ENCODE data around the gene EXD3.

The EXD3 gene

DNA sequence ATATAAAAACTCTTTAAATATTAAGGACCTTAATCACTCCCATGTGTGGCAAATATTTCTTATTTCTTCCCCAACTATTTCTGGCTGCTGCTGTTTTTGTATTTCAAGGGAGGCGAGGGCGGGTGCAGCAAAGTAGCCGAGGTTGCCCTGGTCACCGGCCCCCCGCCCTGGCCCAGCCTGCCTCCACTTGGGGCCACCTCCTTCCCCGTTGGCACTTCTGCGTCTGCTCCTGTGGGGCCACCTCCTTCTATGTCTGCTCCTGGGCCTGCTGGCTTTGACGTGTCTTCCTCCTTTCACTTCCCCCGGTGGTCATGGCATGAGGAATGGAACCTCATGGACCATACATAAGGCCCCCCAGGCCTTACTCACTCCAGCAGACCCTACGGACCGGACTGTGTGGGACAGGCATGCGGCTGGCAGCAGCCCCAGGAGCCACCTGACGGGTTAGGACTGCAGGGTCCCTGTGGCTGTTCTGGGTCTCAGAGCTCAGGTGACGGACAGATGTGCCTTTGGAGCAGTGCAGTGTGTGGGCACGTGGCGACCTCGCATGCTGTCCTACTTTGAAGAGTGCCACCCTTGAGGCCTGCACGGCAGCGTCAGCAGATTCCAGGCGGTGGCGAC lies 24.0 kb upstream of the EXD3 start:
- DNase-seq, result no peak

DNA sequence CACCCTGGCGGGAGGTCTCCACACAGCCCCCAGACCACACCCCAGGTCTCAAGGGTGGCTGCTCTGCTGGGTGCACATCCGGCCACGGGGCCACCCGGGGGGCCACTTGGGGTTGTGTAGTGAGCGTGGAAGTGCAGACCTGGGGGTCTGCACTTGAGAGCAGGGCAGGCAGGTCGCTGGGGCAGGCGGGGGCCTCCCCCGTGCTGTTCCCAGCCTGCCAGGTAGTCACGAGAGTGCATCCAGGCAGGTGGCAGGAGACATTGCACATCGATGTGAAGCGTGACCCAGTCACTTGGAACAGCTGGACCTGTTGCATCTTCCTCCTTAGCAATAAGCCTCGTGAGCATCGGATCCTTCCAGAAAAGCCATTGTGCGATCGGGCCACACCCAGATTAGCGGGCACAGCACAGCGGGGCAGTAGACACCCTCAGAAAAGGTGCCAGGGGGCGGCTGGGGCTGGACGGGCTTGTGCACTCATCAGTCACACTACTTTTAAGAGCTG lies 23.0 kb upstream of the EXD3 start:
- DNase-seq, result no peak

DNA sequence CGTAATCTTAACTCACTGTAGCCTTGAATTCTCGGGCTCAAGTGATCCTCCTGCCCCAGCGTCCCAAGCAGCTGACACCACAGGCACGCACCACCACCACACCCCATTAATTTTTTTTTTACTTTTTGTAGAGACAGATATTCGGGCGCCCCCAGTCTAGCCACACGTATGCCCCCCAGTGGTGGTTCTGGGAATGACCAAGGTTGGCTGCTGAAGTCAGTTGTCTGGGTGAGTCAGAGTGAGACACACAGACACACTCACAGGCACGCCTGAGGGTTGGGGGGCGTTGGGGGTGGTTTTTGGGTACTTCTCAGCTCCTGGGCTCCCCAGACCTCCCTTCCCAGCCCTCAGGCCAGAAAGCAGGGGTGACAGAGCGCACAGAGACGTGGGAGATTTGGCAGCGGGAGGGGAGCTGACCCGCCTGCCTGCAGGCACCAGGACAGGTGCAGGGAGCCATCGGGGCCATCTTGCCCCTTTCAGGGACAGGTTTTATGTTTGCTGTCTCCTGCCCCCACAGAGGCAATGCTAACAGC lies 22.4 kb upstream of the EXD3 start:
- DNase-seq, result peak; percentile 86

DNA sequence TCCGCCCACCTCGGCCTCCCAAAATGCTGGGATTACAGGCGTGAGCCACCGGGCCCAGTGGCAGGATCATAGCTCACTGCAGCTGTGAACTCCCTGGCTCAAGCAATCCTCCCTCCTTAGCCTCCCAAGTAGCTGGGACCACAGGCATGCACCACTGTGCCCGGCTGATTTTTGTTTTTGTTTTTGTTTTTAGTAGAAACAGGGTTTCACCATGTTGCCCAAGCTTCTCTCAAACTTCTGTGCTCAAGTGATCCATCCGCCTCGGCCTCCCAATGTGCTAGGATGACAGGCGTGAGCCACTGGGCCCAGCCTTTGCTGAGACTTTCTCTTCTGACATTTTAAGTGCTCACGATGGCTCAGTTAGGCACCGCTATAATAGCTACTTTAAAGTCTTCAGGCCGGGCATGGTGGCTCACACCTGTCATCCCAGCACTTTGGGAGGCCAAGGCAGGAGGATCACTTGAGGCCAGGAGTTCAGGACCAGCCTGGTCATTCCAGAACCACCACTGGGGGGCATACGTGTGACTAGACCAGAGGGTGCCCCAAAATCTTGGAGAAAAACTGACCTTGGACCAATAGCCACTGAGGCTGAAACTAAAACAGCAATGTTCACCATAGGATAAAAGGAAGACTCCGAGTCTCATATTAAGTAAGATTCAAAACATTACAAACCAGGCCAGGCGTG lies 21.3 kb upstream of the EXD3 start:
- no peak for DNase-seq

DNA sequence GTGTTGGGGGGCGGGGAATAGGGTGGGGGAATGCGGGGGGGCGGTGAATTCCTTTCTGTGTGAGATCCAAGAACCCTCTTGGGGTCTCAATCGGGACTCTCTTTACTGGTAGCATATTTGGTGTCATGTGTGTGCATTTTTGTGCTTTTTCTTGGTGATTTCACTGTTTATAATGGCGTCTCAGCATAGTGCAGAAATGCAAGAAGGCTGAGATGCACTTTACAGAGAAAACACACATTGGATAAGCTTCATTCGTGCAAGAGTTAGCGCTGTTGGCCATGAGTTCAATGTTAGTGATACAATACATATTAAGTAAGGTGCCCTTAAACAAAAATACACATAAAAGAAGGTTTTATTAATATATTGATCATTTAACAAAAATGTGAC lies 19.0 kb upstream of the EXD3 start:
- no peak for DNase-seq

DNA sequence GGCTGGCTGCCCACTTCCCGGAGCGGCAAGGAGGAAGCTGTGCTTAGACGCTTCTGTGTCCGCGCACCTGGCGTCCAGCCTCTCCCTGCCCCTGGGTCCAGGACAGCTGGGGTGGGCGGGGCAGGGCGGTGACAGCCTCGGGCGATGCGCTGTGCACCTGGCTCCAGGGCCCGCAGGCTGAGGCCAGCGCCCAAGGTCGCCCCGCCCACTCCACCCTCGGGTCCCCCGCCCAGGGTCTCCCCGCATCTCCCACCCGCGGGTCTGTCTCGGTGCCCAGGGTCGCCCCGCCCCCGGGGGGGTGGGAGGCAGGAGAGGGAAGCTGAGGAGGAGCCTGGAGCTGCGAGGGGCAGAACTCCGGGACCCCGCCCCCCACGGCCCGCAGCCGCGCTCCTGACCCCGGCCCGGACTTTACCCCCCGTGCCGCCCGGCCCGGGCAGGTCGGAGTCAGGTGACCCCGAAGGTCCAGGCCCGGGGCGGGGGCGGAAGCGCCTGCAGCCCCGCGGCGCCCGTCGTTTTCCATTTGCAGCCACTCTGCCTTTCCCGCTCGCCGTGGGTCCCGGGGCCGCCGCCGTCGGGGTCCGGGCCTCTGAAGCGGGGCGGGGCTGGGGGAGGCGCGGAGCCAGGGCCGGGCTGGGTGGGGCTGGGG lies 18.4 kb upstream of the EXD3 start, which contains the start of gene ENTPD8:
Gene ENTPD8 (minus strand): TSS at position 69 of the 646 bp plus-strand sequence. CDS start 3,072 bp downstream, outside the sequence.
- DNase-seq, result no peak

DNA sequence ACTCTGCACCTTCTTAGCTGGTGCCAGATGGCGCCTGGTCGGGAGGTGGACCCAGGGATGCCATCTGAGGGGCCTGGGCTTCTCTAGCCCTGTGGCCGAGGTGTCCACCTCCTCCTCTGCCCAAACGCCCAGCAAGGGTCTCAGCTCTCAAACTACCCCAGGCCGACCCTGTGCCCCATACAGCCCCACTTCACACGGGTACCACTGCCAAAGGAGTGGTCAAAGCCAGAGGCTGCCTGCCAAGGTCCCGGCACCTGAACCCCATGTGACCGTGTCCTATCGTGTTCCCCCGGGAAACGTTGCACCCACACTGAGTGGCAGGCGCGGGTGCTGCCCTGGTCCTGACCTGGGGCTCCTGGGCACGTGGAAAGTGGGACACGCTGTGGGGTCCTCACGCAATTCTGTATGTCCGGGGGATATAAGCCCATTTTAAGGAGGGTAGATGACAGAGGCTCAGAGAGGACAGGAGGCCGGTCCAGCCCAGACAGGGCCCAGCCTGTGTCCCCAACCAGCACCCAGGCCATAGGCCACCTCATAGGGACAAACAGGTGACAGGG lies 16.3 kb upstream of the EXD3 start:
- no peak for DNase-seq

DNA sequence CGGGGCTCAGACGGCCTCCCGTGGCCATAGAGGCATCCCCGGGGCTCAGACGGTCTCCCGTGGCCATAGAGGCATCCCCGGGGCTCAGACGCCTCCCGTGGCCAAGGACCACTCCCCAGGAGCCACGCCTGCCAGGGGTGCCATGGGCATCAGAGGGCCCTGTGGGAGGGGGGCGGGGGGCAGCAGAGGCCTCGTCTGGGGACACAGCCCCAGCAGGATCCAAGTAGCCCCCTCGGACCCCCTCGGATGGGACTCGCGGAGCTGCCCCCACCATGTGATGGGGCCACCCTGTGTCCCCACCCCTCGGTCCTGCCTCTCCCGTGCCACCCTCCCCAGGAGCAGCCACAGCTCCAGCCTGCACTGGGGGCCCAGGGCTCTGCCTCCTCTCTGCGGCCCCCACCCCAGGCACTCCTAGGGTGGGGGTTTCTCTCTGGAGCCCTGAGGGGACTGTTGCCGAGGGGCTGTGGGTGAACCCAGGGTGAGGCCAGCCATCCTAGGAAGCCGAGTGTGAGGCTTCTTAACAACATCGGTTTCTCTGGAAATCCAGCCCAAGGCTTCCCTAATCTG lies 15.7 kb upstream of the EXD3 start:
- no peak for DNase-seq

DNA sequence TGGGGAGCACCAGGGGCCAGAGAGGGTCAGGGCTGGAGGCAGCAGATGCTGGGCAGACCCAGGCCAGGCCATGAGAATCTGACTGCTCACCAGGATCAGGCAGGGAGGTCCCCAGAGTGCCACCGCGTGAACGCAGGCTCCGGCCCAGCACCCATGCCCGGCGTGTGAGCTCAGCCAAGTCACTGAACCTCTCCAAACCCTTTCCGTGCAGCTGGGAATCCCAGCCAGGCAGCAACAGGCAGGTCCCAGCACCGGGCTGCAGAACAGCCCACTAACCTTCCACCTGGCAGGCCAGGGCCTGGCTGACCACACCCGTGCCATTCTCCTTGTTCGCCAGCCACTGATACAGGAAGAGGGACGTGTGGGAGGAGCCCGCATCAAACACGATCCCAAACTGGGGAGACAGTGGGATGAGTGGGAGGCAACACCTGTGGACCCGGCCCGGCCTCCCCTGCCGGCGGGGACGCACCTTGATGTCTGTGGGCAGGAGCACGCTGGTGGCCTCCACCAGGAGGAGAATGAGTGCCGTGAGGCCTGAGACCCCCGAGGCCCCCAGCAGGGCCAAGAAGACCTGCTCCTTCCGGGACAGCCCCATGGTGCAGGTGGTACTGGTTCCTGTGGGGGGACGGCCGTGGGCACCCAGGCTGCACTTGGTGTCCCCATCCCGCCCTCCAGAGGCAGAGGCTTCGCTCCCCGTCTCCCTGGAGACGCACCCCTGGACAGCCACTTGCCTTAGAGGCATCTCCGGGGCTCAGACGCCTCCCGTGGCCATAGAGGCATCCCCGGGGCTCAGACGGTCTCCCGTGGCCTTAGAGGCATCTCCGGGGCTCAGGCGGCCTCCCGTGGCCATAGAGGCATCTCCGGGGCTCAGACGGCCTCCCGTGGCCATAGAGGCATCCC lies 15.0 kb upstream of the EXD3 start:
- DNase-seq, result no peak

DNA sequence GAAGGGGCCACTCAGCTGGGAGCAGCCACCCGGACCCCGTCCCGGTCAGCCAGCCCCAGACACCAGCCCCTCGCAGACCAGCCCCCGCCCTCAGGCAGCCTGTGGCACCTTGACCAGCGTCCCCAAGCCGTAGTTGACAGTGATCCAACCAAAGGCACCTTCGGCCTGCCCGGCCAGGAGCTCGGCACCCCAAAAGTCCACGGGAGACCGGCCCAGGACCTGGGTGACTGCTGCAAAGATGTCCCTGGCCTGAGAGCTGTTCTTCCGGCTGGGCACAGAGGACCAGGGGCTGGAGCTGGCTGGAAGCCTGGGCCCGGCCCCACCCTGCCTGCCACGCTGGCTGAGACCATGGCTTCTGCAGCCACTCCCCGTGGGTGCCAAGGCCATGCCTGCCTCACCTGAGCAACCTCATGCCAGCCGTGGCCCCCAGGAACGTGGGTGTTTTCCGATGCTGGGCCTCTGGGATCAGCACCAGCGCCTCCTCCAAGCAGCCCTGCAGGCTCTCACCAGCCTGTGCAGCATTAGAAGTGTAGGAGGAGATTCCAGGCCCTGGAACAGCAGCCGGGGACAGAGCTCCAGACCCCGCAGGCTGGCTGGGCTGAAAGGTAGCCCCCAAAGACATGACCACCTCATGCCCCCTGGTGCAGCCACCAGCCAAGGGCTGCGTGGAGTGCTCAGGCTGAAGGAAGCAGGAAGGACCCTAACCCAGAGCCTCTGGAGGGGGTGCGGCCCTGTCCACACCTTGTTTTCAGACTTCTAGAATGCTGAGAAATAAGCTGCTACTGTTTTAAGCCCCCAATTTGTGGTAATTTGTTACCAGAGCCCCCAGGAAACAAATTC lies 14.0 kb upstream of the EXD3 start:
- no peak for DNase-seq

DNA sequence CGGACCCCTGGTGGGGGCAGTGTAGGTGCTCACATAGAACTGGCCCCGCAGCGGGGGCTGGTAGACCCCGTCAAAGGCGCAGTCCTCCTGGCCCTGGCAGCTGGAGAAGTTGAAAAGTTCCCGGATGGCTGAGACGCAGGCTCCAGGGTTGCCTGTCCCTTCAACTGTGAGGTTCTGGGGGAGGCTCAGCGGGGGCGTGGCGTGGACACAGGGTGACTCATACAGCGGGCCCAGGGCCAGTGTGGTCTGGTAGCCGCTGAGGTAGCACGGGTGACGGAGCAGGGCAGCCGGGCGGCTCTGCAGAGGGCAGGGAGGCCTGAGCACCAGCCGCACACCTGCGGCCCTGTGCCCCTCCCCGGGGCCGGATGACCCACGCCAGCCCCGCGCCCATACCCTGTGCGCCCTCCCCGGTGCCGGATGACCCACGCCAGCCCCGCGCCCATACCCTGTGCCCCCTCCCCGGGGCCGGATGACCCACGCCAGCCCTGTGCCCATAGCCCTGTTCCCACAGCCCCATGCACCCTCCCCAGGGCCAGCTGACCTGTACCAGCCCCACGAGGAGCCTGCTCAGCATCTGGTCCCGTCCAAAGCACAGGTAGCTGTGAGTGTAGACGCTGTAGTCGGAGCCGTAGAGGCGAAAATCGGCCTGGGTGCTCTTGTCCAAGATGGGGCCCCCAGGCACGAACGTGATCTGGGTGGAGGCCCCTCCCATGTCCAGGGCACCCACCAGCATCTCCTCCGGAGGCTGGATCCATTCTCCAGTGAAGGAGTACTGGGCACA lies 13.2 kb upstream of the EXD3 start:
- DNase-seq, result peak; percentile 91

DNA sequence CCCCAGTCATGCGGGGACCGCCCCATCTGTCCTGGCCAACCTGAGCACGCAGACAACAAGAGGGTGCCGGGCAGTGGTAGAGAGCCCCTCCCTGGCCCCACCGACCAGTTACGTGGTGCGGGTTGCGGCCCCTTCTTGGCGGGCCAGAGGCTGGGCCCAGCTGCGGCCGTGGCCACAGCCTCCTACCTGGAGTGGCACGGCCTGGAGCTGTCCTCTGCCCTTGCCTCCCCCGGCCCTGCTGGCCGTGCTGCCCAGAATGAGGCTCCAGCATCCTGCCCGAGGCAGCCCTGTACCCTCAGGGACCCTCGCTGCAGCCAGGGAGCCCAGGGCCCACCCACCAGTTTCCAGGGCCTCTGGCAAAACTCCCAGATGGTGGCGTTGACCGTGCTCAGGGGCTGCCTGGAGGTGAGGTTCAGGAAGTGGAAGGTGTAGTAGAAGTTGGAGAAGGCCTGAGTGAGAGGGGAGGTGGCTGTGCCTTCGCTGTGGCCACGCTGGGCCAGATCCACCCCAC lies 12.5 kb upstream of the EXD3 start:
- no peak for DNase-seq

DNA sequence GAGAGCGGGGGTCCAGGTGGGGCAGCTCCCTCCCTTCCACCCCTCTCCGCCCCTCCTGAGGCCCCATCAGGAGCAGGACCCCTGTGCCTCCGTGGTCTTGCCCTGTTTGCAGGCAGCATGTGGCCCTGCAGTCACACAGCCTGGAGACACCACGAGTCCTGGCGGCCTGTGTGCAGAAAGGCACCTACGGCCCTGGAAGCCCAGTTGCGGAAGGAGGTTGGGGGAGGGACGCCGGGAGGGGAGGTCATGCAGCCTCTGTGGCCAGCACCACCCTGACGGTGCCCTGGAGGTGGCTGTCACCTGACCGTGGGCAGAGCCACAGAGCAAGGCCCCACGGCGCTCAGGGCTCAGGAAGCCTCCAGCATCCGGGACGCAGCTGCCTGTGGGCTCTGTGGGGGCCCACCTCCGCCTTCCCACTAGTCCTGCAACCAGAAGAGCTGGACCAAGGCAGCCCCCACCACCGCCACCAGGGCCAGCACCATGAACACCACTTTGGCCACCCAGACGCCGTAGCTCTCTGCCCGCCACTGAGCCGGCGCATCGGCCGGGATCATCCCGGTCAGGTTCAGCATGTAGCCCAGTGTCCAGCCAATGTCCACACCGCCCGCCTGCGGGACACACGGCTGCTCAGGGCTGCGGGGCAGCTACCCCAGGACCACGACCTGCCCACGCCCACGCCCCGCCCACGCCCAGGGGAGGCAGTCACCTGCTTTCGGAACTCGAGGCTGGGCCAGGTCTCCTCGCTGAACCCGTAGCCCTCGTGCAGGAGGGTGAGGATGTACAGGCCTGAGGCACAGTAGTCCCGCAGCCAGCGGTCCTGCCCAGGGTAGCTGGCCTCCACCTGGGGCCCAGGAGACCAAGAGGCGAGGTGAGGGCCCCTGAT lies 11.8 kb upstream of the EXD3 start:
- no peak for DNase-seq

DNA sequence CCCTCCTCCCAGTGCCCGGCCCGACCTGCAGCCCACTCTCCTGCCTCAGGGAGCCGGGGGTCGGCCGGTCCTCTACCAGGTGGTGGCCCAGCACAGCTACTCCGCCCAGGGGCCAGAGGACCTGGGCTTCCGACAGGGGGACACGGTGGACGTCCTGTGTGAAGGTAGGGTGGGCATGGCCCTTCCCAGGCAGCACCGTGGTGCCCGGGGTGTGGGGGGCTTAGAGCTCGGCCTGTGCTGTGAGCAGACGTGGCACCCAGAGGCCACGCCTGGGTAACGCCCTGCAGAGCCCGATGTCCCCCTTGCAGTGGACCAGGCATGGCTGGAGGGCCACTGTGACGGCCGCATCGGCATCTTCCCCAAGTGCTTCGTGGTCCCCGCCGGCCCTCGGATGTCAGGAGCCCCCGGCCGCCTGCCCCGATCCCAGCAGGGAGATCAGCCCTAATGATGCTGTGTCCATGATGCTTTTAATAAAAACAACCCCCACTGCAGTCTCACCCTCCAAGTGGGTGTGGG lies 11.0 kb upstream of the EXD3 start:
- DNase-seq, result no peak

DNA sequence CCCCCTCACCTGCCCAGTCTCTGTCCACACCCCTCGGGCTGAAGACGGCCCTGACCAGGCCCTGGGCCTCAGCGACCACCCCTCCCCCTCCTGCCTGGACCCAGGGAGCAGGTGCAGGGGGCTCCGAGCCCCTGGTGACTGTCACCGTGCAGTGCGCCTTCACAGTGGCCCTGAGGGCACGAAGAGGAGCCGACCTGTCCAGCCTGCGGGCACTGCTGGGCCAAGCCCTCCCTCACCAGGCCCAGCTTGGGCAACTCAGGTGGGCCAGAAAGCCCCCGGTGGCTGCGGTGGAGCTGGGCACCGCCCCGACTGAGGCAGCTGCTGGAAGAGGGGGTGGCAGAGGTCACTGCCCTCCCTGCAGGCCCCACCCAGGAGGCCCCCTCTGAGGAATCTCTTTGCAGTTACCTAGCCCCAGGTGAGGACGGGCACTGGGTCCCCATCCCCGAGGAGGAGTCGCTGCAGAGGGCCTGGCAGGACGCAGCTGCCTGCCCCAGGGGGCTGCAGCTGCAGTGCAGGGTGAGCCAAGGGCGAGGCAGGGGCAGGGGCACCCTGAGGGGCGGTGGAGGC lies 10.5 kb upstream of the EXD3 start:
- DNase-seq, result no peak

DNA sequence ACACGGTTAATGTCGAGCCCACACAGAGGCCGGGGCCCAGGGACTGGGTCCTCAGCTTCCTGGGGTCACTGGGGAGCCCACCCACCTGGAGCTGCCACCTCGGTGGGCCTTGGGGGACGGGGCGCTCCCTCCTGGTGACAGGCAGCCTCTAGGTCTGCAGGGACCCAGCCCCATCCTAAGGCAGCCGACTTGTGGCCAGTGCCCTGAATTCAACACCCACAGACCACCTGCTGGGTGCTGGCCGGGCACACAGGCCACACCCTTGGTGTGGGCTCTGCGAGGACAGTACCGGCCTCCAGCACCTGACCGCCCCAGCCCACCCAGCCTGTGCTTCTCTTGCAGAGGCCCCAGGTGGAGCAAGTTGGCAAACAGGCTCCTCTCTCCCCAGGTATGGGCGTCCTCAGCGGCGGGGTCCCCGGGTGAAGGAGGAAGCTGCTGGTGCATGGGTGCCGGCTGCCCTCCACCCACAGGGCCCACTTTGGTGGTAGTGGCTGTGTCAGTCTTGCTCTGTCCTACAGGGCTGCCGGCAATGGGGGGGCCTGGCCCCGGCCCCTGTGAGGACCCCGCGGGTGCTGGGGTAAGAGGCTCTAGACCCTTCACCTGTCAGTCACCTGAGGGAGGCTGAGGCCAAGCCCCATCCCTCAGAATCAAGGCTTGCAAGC lies 9.9 kb upstream of the EXD3 start:
- no peak for DNase-seq

DNA sequence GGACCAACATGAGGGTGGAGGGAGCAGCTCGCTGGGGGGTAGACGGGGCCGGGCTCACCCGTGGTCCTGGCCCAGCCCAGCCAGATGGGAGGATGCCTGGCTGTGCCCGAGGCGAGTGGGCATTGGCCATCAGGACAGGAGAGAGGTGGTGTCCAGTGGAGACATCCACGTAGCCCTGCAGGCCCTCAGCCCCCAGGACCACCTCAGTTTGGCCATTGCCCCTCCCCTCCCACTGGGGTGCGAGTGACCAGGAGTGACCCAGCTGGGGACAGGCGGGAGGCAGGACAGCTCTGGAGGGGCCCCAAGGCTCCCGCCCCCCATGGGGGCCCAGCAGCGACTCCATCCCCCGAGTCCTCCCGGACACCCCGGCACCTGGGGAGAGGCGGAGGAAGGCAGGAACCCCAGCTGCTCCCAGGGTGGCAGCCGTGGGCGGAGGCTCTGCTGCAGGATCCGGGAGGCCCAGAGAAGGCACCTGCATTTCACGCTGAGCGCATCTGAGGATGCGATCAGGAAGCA lies 8.5 kb upstream of the EXD3 start:
- no peak for DNase-seq
